K562 (cell line): Measurements from ENCODE around the gene LRRTM4. TPM values are rescaled to one million over a fixed set of nuclear protein-coding genes. Genes with fewer than 3 reads are reported as not detected.

Experiments used
- CHD1 ChIP-seq: fragments of 200-600 bp; sonication (generic); IDR thresholded peaks from one replicate; pipeline ENCODE4 v1.6.1; 2012; ENCODE audit warnings: mild to moderate bottlenecking, moderate library complexity, low read length, inconsistent platforms
- CREB1 ChIP-seq, 2 experiments: sonication (generic) in 1 of 2; formaldehyde crosslinking in 1 of 2; IDR thresholded peaks; 2 replicates each; pipeline versions ENCODE4 v1.6.1 to v1.8.0; 2012 to 2022; ENCODE audit warnings: inconsistent platforms in 1 of 2, mild to moderate bottlenecking in 1 of 2, missing genetic modification reagents in 1 of 2, moderate library complexity in 1 of 2
- CTCFL ChIP-seq: IDR thresholded peaks from 2 replicates; pipeline ENCODE4 v1.6.1; 2011; ENCODE audit warnings: borderline replicate concordance, low read depth, mild to moderate bottlenecking, moderate library complexity, low read length; ENCODE audit not compliant: insufficient read depth, poor library complexity, severe bottlenecking
- PRMT5 ChIP-seq: sonication (generic); formaldehyde crosslinking; IDR thresholded peaks from 2 replicates; pipeline ENCODE4 v1.5.0; 2020; ENCODE audit warnings: missing genetic modification reagents
- RBM39 ChIP-seq: fragments of 200-400 bp; formaldehyde crosslinking; optimal IDR thresholded peaks from 2 replicates; pipeline ENCODE3; 2018; ENCODE audit warnings: low read depth, low read length
- RREB1 ChIP-seq: fragments of 250-450 bp; sonication (Bioruptor Pico); IDR thresholded peaks from 2 replicates; pipeline ENCODE4 v1.4.0; 2020
- SNAPC5 ChIP-seq: fragments of 250-450 bp; sonication (Bioruptor Pico); IDR thresholded peaks from 2 replicates; pipeline ENCODE4 v1.8.0; 2021; ENCODE audit warnings: moderate library complexity, mild to moderate bottlenecking, inconsistent platforms
- ZNF274 ChIP-seq: IDR thresholded peaks from 2 replicates; pipeline ENCODE4 v1.6.1; 2011; ENCODE audit warnings: low read depth, mild to moderate bottlenecking, low read length, moderate library complexity, borderline replicate concordance
- ZNF512 ChIP-seq: IDR thresholded peaks from 2 replicates; pipeline ENCODE4 v1.6.1; 2016; ENCODE audit warnings: missing genetic modification characterization, missing compliant biosample characterization
- ZNF695 ChIP-seq: fragments of 450-650 bp; formaldehyde crosslinking; IDR thresholded peaks from 2 replicates; pipeline ENCODE4 v1.4.0; 2020; ENCODE audit warnings: mild to moderate bottlenecking, moderate library complexity
- polyA plus RNA-seq, 8 experiments: library from polyadenylated mRNA; depleted of rRNA in 4 of 8; stranded (reverse) in 5 of 8; unstranded in 3 of 8; fragments of >200 nt; fragmentation: Nextera tagmentation in 2 of 8; fragmentation: Illumina TruSeq in 1 of 8; extraction: Ambion mirVana in 2 of 8; extraction: Trizol in 1 of 8; gene quantifications; 2 replicates each; pipeline versions ENCODE4 v1.2.1 to v1.2.3, GENCODE V29; 2011 to 2014; ENCODE audit warnings: inconsistent platforms in 1 of 8, missing spikeins in 1 of 8
- total RNA-seq, 7 experiments: library from RNA; depleted of rRNA in 6 of 7; stranded (reverse); fragments of >200 nt in 6 of 7; fragmentation: Illumina TruSeq in 2 of 7; extraction: Trizol in 2 of 7; gene quantifications; 2 replicates each; pipeline versions ENCODE4 v1.2.1 to v1.2.3, GENCODE V29; 2011 to 2021; ENCODE audit warnings: low replicate concordance in 1 of 7

LRRTM4 gene
- total and polyA plus RNA-seq, 9 of the 15 experiments (the other 6 are each of a cell fraction or from before 2014, with no cell fraction given) = 0.04 TPM; not detected in 6

- TF ChIP-seq CTCFL (no peak), RBM39 (no peak), PRMT5 (no peak), ZNF512 (tag) (no peak), ZNF695 (CRISPR knock-in tag) (no peak), CHD1 (no peak), SNAPC5 (CRISPR knock-in tag) (no peak), CREB1 (IDR thresholded peaks at IDR 0.05) (no peak), CREB1 (CRISPR knock-in tag; IDR thresholded peaks at IDR 0.05) (no peak), ZNF274 (no peak), RREB1 (CRISPR knock-in tag) (no peak)
Observed at GRCh38 chr2:77391119-77391518, 131.1 kb downstream of the LRRTM4 start (continued).
